ENCODE data around the gene ELMO2. TPM values are rescaled to one million over a fixed set of nuclear protein-coding genes. Genes with fewer than 3 reads are reported as not detected.

Gene ELMO2, protein sequence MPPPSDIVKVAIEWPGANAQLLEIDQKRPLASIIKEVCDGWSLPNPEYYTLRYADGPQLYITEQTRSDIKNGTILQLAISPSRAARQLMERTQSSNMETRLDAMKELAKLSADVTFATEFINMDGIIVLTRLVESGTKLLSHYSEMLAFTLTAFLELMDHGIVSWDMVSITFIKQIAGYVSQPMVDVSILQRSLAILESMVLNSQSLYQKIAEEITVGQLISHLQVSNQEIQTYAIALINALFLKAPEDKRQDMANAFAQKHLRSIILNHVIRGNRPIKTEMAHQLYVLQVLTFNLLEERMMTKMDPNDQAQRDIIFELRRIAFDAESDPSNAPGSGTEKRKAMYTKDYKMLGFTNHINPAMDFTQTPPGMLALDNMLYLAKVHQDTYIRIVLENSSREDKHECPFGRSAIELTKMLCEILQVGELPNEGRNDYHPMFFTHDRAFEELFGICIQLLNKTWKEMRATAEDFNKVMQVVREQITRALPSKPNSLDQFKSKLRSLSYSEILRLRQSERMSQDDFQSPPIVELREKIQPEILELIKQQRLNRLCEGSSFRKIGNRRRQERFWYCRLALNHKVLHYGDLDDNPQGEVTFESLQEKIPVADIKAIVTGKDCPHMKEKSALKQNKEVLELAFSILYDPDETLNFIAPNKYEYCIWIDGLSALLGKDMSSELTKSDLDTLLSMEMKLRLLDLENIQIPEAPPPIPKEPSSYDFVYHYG
- total RNA-seq = 10 to 100 TPM; 23.6 to 46.0 (median 28.9) TPM
- 10 to 100 TPM; 17.2 to 20.2 TPM for polyA plus RNA-seq
- long read RNA-seq, donor 1, transcript ELMO2-201 (22 exons, 3,669 nt) = major isoform, 15 of 39 reads
- long read RNA-seq, donor 1, partial matches to known transcripts = 5 of 39 reads
- long read RNA-seq, donor 1, other reads (novel, unspliced or antisense) = 15 of 39 reads
- long read RNA-seq, donor 2, transcript ELMO2-201 (22 exons, 3,669 nt) = major isoform, 21 of 46 reads
- long read RNA-seq, donor 2, partial matches to known transcripts = 3 of 46 reads
- long read RNA-seq, donor 2, other reads (novel, unspliced or antisense) = 17 of 46 reads
- long read RNA-seq, donor 3, transcript ELMO2-201 (22 exons, 3,669 nt) = major isoform, 18 of 61 reads
- long read RNA-seq, donor 3, partial matches to known transcripts = 18 of 61 reads
- long read RNA-seq, donor 3, other reads (novel, unspliced or antisense) = 24 of 61 reads

DNA sequence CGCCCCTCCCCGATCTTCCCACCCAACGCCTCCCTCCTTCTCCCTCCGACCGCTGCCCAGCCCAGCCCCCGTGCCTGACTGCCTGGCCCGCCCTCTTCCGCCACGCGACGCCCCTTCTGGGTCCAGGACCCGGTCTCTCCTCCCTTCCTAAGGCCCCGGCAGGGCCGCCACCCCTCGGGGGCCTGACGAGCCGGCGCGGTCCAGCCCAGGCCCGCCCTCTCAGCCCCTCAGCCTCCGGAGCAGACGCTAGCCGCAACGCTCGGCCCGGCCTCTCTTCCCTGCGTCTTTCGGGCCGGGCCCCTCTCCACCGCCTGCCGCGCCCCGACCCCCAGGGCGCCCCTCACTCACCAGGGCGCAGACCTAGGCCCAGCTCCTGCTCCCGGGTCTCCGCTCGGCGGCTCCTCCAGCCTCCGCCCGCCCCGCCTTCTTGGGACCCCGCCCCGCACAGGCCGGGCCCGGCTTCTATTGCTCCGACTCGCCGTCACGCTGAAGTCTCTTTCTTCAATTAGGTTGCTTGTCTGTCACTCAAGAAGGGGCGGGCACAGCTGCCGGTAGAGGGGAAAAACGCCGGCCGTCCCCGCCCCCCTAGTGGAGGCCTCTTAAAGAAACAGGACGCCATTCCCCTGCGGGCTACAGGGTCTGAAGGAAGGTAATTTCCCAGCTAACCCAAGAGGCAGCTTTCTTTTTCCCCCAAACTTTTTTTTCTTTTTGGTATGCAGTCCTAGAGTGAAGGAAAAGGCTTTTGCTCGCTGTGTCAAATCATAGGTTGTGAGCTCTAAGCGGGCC, at the start of gene ELMO2:
ELMO2 (minus strand) TSS at position 416 of the 786 bp plus-strand sequence. CDS start 12,133 bp downstream, outside the sequence.
- intact Hi-C loops (cut with DNase I) = loop anchor here in 3 of 10 donors (1.0 to 2.0 kb wide), 3 partner anchors 42 to 48 kb away; no protein-coding TSS in a partner anchor
- H3K4me1 ChIP-seq = peaks cover 18 to 63% (median 57%) of the 10 kb centered on the region in 9 donors
- H3K4me3 ChIP-seq = peak within 1 kb of the TSS; percentile 73 to 94 (median 89)
- H3K27ac ChIP-seq = peak within 1 kb of the TSS; percentile 90 to 98 (median 96)
- H3K36me3 ChIP-seq = peaks cover 0 to 7% (median 0%) of the 10 kb centered on the region in 9 donors
- TF ChIP-seq CTCF (IDR thresholded peaks at IDR 0.05) = peak in 8 of 9 donors; percentile 8 to 52 (median 31)
- H3K9me3 ChIP-seq = no peaks in the 10 kb centered on the region
- H3K27me3 ChIP-seq = no peaks in the 10 kb centered on the region
- peak; percentile 95 to 99 for DNase-seq
- WGBS, 2 donors = 1% methylated on average over 49 to 60 of the region's 60 CpGs
- peak; percentile 93 to 97 (median 95) for ATAC-seq

DNA sequence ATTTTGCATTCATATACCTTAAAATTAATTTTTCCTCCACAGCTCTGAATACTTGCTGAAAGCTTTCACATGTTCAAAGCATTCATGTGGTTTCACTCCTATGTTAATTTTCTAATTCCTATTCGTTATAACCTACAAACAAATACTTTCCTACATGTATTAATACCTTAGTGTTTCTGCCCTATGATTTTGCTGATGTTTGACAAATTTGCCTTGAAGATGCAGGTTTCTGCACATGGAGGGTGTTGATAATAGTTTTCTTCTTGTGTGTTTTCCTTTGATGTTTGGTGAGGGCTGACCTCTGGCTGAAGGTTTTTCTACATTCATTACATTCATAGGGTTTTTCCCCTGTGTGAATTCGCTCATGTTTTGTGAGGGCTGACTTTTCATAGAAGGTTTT, 49.3 kb upstream of the ELMO2 start:
- Histone ChIP-seq H3K4me3 (no peak overlapping the region), H3K36me3 (no peaks in the 10 kb centered on the region), H3K27me3 (peaks cover 4 to 40% (median 22%) of the 10 kb centered on the region in 7 donors), H3K4me1 (peaks cover 0 to 8% (median 0%) of the 10 kb centered on the region in 9 donors), H3K9me3 (peaks cover 0 to 30% (median 7%) of the 10 kb centered on the region in 11 donors), H3K27ac (no peak overlapping the region)
- 89 to 93% methylated on average over 2 of the region's 2 CpGs for WGBS, 2 donors
- ATAC-seq (no peak), DNase-seq (no peak)
- intact Hi-C loops (cut with DNase I) = no loop called here
- no peak for TF ChIP-seq CTCF (IDR thresholded peaks at IDR 0.05)

- WGBS, 2 donors = 92 to 96% methylated on average over 5 of the region's 5 CpGs
- TF ChIP-seq CTCF (IDR thresholded peaks at IDR 0.05) = no peak
- intact Hi-C loops (cut with DNase I) = loop anchor here in 1 of 10 donors (10.0 kb wide), 1 partner anchor 892 kb away; no protein-coding TSS in a partner anchor
- no peak for DNase-seq
- ATAC-seq = no peak
- H3K27ac ChIP-seq = no peak overlapping the region
- H3K9me3 ChIP-seq = peaks cover 0 to 21% (median 0%) of the 10 kb centered on the region in 11 donors
- no peaks in the 10 kb centered on the region for H3K4me1 ChIP-seq
- H3K4me3 ChIP-seq = no peak overlapping the region
- peaks cover 0 to 34% (median 5%) of the 10 kb centered on the region in 7 donors for H3K27me3 ChIP-seq
- H3K36me3 ChIP-seq = no peaks in the 10 kb centered on the region
These were observed 40.4 kb upstream of the ELMO2 start for GRCh38 chr20:46446851-46447250.
